Endothelial cell of umbilical vein (primary cell): Measurements from ENCODE around the gene MRPL38.

Experiments used
- EZH2 ChIP-seq: IDR thresholded peaks from 2 replicates; pipeline ENCODE4 v1.6.1; 2012; ENCODE audit warnings: borderline replicate concordance, low read depth, mild to moderate bottlenecking, moderate library complexity, low read length, inconsistent platforms; ENCODE audit not compliant: severe bottlenecking
- FOS ChIP-seq: IDR thresholded peaks from 2 replicates; pipeline ENCODE4 v1.6.1; 2011; ENCODE audit warnings: mild to moderate bottlenecking, low read length, moderate library complexity, borderline replicate concordance; ENCODE audit not compliant: insufficient read depth
- JUN ChIP-seq: IDR thresholded peaks from 2 replicates; pipeline ENCODE4 v1.6.1; 2011; ENCODE audit warnings: borderline replicate concordance, low read depth; ENCODE audit not compliant: insufficient read length, insufficient read depth
- MYC ChIP-seq: IDR thresholded peaks from one replicate; pipeline ENCODE4 v1.6.1; 2011; ENCODE audit warnings: mild to moderate bottlenecking, low read depth, low read length
- POLR2A ChIP-seq: IDR thresholded peaks from 2 replicates; pipeline ENCODE4 v1.6.1; 2012; ENCODE audit warnings: low read depth, mild to moderate bottlenecking, control low read depth, low read length
- POLR2AphosphoS5 ChIP-seq: IDR thresholded peaks from 2 replicates; pipeline ENCODE4 v1.6.1; 2012; ENCODE audit warnings: low read depth, mild to moderate bottlenecking, control low read depth, low read length, moderate library complexity; ENCODE audit not compliant: insufficient read depth
- TF ChIP-seq, protein P1 (sequence below), 2 donors: IDR thresholded peaks; 1 replicate in 1 of 2; 2 replicates in 1 of 2; pipeline ENCODE4 v1.5.1; 2011; ENCODE audit warnings: low read length in 2 of 2, mild to moderate bottlenecking in 2 of 2, moderate library complexity in 2 of 2, control low read depth in 1 of 2, inconsistent platforms in 1 of 2, low read depth in 1 of 2; ENCODE audit not compliant: insufficient read depth in 1 of 2; ENCODE audit errors: extremely low read depth in 1 of 2
- TF ChIP-seq, protein P2 (sequence below): IDR thresholded peaks from 2 replicates; pipeline ENCODE4 v1.6.1; 2011; ENCODE audit not compliant: insufficient read depth, insufficient read length

DNA sequence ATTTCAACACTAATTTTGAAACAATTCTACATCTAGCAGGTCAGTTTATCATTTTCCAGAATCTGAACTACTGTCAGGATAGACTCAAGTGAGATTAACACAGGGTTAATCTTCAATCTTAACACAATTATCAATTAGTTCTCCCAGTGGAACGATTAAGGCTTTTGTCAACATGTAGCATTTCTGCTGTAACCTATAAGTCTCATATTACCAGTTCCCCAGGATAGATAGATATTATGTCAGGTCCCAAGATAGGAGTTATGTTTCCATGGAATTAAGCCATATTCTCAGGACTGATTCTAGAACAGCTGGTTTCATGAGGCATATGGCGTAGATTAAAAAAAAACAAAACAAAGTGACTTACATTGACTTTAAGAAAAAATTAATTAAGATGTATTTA lies 40.5 kb upstream of the MRPL38 start:
- TF ChIP-seq POLR2A (no peak), POLR2AphosphoS5 (no peak), JUN (no peak), MYC (no peak), EZH2 (no peak), FOS (no peak)
- TF ChIP-seq, protein P1, sequence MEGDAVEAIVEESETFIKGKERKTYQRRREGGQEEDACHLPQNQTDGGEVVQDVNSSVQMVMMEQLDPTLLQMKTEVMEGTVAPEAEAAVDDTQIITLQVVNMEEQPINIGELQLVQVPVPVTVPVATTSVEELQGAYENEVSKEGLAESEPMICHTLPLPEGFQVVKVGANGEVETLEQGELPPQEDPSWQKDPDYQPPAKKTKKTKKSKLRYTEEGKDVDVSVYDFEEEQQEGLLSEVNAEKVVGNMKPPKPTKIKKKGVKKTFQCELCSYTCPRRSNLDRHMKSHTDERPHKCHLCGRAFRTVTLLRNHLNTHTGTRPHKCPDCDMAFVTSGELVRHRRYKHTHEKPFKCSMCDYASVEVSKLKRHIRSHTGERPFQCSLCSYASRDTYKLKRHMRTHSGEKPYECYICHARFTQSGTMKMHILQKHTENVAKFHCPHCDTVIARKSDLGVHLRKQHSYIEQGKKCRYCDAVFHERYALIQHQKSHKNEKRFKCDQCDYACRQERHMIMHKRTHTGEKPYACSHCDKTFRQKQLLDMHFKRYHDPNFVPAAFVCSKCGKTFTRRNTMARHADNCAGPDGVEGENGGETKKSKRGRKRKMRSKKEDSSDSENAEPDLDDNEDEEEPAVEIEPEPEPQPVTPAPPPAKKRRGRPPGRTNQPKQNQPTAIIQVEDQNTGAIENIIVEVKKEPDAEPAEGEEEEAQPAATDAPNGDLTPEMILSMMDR (IDR thresholded peaks at IDR 0.05; ENCODE audit: extremely low read depth in 1 of 2, insufficient read depth in 1 of 2, low read depth in 1 of 2, low read length in 2 of 2), result no peak
- TF ChIP-seq, protein P2, sequence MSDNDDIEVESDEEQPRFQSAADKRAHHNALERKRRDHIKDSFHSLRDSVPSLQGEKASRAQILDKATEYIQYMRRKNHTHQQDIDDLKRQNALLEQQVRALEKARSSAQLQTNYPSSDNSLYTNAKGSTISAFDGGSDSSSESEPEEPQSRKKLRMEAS, result no peak
